Osteocyte (in vitro differentiated cells): Measurements from ENCODE around the gene ROBO4. TPM values are rescaled to one million over a fixed set of nuclear protein-coding genes. Genes with fewer than 3 reads are reported as not detected.

Source experiments
- DNase-seq: peaks from one replicate; pipeline ENCODE4 v3.0.0; 2021; ENCODE audit warnings: mixed read lengths; ENCODE audit not compliant: unreplicated experiment; ENCODE audit errors: extremely low spot score
- H3K27ac Mint-ChIP-seq: one replicate; pipeline ENCODE4 v1.8.0; 2021; ENCODE audit warnings: mild to moderate bottlenecking, mixed read lengths; ENCODE audit not compliant: unreplicated experiment
- H3K27me3 Mint-ChIP-seq: one replicate; pipeline ENCODE4 v1.8.0; 2021; ENCODE audit warnings: mixed read lengths; ENCODE audit not compliant: unreplicated experiment
- H3K36me3 Mint-ChIP-seq: one replicate; pipeline ENCODE4 v1.8.0; 2021; ENCODE audit warnings: mixed read lengths; ENCODE audit not compliant: unreplicated experiment
- H3K4me1 Mint-ChIP-seq: one replicate; pipeline ENCODE4 v1.8.0; 2021; ENCODE audit warnings: mixed read lengths; ENCODE audit not compliant: unreplicated experiment
- H3K4me3 Mint-ChIP-seq: one replicate; pipeline ENCODE4 v1.8.0; 2021; ENCODE audit warnings: mild to moderate bottlenecking, moderate library complexity, mixed read lengths; ENCODE audit not compliant: unreplicated experiment
- H3K9me3 Mint-ChIP-seq: one replicate; pipeline ENCODE4 v1.8.0; 2021; ENCODE audit warnings: mixed read lengths; ENCODE audit not compliant: unreplicated experiment
- total RNA-seq: library from RNA; stranded (reverse); gene quantifications from 2 replicates; pipeline ENCODE4 v1.2.1, GENCODE V29; 2021
- TF ChIP-seq, protein P1 (sequence below): fragments of 200-600 bp; sonication (generic); IDR thresholded peaks from 2 replicates; pipeline ENCODE4 v1.5.0; 2021; ENCODE audit warnings: antibody characterized with exemption, mild to moderate bottlenecking, moderate library complexity

The ROBO4 gene
- total RNA-seq, 1 donor from 2014 or later, result 0.56 TPM

GRCh38 chr11:124869331-124869730 lies 28.3 kb downstream of the ROBO4 start:
- H3K27me3 Mint-ChIP-seq, result peaks cover 93% of the 10 kb centered on the region
- DNase-seq, result no peak
- peaks cover 16% of the 10 kb centered on the region for H3K4me1 Mint-ChIP-seq
- no peak overlapping the region for H3K4me3 Mint-ChIP-seq
- TF ChIP-seq, protein P1, sequence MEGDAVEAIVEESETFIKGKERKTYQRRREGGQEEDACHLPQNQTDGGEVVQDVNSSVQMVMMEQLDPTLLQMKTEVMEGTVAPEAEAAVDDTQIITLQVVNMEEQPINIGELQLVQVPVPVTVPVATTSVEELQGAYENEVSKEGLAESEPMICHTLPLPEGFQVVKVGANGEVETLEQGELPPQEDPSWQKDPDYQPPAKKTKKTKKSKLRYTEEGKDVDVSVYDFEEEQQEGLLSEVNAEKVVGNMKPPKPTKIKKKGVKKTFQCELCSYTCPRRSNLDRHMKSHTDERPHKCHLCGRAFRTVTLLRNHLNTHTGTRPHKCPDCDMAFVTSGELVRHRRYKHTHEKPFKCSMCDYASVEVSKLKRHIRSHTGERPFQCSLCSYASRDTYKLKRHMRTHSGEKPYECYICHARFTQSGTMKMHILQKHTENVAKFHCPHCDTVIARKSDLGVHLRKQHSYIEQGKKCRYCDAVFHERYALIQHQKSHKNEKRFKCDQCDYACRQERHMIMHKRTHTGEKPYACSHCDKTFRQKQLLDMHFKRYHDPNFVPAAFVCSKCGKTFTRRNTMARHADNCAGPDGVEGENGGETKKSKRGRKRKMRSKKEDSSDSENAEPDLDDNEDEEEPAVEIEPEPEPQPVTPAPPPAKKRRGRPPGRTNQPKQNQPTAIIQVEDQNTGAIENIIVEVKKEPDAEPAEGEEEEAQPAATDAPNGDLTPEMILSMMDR, result no peak
- H3K9me3 Mint-ChIP-seq, result no peaks in the 10 kb centered on the region
- no peak overlapping the region for H3K27ac Mint-ChIP-seq
- no peaks in the 10 kb centered on the region for H3K36me3 Mint-ChIP-seq

GRCh38 chr11:124868331-124869274 lies 29.1 kb downstream of the ROBO4 start:
- TF ChIP-seq, protein P1, result no peak
- Mint-ChIP-seq H3K4me3 (no peak overlapping the region), H3K4me1 (peaks cover 18% of the 10 kb centered on the region), H3K27ac (no peak overlapping the region), H3K9me3 (no peaks in the 10 kb centered on the region), H3K27me3 (peaks cover 96% of the 10 kb centered on the region), H3K36me3 (no peaks in the 10 kb centered on the region)
- DNase-seq, result no peak

DNA sequence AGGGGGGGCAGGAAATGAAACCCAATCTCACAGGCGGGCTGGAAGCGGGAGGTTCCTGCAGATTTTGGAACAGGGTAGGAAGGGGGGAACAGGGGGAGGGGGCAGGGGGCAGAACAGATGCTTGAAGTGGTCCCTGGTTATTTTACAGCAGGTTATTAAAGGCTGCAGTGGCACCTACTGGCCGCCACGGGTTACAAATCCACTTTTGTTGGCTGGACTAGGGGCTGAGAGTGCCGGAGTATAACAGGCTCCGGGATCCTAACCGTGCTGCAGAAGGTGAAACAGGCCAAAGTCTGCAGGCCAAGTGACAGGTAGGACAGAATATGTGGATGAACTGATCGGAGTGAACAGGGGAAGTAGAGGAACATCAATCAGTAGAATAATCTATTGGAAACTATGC lies 30.0 kb downstream of the ROBO4 start:
- Mint-ChIP-seq H3K4me1 (peaks cover 26% of the 10 kb centered on the region), H3K27me3 (peaks cover 96% of the 10 kb centered on the region), H3K4me3 (no peak overlapping the region), H3K9me3 (no peaks in the 10 kb centered on the region), H3K36me3 (no peaks in the 10 kb centered on the region), H3K27ac (no peak overlapping the region)
- DNase-seq, result no peak
- TF ChIP-seq, protein P1, result peak; percentile 64

- TF ChIP-seq, protein P1, result peak; percentile 95
- Mint-ChIP-seq H3K27me3 (peaks cover 96% of the 10 kb centered on the region), H3K36me3 (no peaks in the 10 kb centered on the region), H3K9me3 (no peaks in the 10 kb centered on the region), H3K4me1 (peaks cover 26% of the 10 kb centered on the region), H3K27ac (no peak overlapping the region), H3K4me3 (peak overlapping the region; percentile 69)
- DNase-seq, result no peak
Observed at GRCh38 chr11:124865902-124866851, 31.5 kb downstream of the ROBO4 start.
